B cell (primary cell): ENCODE results near the gene AGBL4.

Experiments
- EZH2 ChIP-seq: IDR thresholded peaks from 2 replicates; pipeline ENCODE4 v1.6.1; 2012; ENCODE audit warnings: borderline replicate concordance, low read depth, mild to moderate bottlenecking, moderate library complexity, low read length; ENCODE audit not compliant: insufficient read depth, poor library complexity, severe bottlenecking
- TF ChIP-seq, protein P1 (sequence below): fragments of 200-600 bp; IDR thresholded peaks from one replicate; pipeline ENCODE4 v1.8.0; 2022; ENCODE audit warnings: antibody characterized with exemption, mild to moderate bottlenecking

DNA sequence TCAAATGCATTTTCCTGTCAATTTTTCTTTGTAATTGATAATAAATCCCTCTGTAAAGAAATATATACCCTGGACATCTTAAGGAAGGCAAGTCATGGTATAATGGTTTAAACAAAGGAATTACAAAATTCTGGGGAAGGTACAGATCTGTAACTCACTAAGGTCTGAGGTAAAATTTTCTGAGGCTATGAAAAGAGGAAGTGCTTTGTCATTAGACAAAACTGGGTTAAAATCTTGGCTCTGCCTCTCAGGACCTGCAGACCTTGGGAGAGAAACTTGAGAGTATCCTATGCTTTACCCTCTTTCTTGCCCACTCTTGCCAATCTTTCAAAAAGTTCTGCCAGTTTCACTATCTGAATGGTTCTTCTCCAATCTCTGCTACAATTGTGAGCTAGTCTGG is 1220.3 kb downstream of the AGBL4 start:
- TF ChIP-seq, protein P1, sequence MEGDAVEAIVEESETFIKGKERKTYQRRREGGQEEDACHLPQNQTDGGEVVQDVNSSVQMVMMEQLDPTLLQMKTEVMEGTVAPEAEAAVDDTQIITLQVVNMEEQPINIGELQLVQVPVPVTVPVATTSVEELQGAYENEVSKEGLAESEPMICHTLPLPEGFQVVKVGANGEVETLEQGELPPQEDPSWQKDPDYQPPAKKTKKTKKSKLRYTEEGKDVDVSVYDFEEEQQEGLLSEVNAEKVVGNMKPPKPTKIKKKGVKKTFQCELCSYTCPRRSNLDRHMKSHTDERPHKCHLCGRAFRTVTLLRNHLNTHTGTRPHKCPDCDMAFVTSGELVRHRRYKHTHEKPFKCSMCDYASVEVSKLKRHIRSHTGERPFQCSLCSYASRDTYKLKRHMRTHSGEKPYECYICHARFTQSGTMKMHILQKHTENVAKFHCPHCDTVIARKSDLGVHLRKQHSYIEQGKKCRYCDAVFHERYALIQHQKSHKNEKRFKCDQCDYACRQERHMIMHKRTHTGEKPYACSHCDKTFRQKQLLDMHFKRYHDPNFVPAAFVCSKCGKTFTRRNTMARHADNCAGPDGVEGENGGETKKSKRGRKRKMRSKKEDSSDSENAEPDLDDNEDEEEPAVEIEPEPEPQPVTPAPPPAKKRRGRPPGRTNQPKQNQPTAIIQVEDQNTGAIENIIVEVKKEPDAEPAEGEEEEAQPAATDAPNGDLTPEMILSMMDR: no peak
- no peak for TF ChIP-seq EZH2
